Loucy (cell line): ENCODE measurements around the gene SGMS1.

ENCODE experiments used
- H2AFZ ChIP-seq: fragments of 200-600 bp; sonication (generic); 2 replicates; pipeline ENCODE4 v1.6.0; 2016; ENCODE audit warnings: antibody characterized with exemption, mild to moderate bottlenecking, low read length, moderate library complexity
- H3F3A ChIP-seq: fragments of 200-600 bp; 2 replicates; pipeline ENCODE4 v1.6.0; 2016; ENCODE audit warnings: antibody characterized with exemption, low read depth, mild to moderate bottlenecking
- H3K27me3 ChIP-seq: fragments of 200-600 bp; sonication (generic); 2 replicates; pipeline ENCODE4 v1.6.1; 2014; ENCODE audit warnings: low read length, mild to moderate bottlenecking; ENCODE audit not compliant: insufficient read depth, poor library complexity, severe bottlenecking
- H3K36me3 ChIP-seq: fragments of 200-600 bp; sonication (generic); 2 replicates; pipeline ENCODE4 v1.6.1; 2016; ENCODE audit warnings: low read length; ENCODE audit not compliant: insufficient read depth
- H3K4me1 ChIP-seq: fragments of 200-600 bp; sonication (generic); 2 replicates; pipeline ENCODE4 v1.5.1; 2014; ENCODE audit warnings: low read length, mild to moderate bottlenecking; ENCODE audit not compliant: insufficient read depth, poor library complexity, severe bottlenecking
- H3K4me2 ChIP-seq: fragments of 200-600 bp; sonication (generic); 2 replicates; pipeline ENCODE4 v1.6.0; 2014; ENCODE audit warnings: antibody characterized with exemption, low read length, low read depth, mild to moderate bottlenecking; ENCODE audit not compliant: poor library complexity, severe bottlenecking
- H3K4me3 ChIP-seq: fragments of 200-600 bp; sonication (generic); 2 replicates; pipeline ENCODE4 v1.5.1; 2014; ENCODE audit warnings: low read length, mild to moderate bottlenecking, mixed read lengths; ENCODE audit not compliant: poor library complexity, severe bottlenecking
- H3K79me2 ChIP-seq: fragments of 200-600 bp; sonication (generic); 2 replicates; pipeline ENCODE4 v1.6.1; 2014; ENCODE audit warnings: low read length; ENCODE audit not compliant: insufficient read depth
- H3K9ac ChIP-seq: fragments of 200-600 bp; sonication (generic); 2 replicates; pipeline ENCODE4 v1.6.0; 2014; ENCODE audit warnings: mild to moderate bottlenecking, low read depth, low read length, moderate library complexity; ENCODE audit not compliant: poor library complexity, severe bottlenecking
- H3K9me2 ChIP-seq: fragments of 200-600 bp; sonication (generic); replicated peaks from 2 replicates; pipeline ENCODE4 v1.6.1; 2016; ENCODE audit warnings: low read depth, low read length, mixed read lengths
- H3K9me3 ChIP-seq: fragments of 200-600 bp; sonication (generic); 2 replicates; pipeline ENCODE4 v1.6.1; 2014; ENCODE audit warnings: mild to moderate bottlenecking, antibody characterized with exemption, low read length, low read depth; ENCODE audit not compliant: insufficient read depth
- H4K20me1 ChIP-seq: fragments of 200-600 bp; sonication (generic); 2 replicates; pipeline ENCODE4 v1.6.0; 2014; ENCODE audit warnings: antibody characterized with exemption, low read length, mild to moderate bottlenecking; ENCODE audit not compliant: insufficient read depth, poor library complexity, severe bottlenecking
- CTCF ChIP-seq: fragments of 200-600 bp; sonication (generic); conservative IDR thresholded peaks from 2 replicates; pipeline ENCODE4 v1.5.1; 2014; ENCODE audit warnings: mild to moderate bottlenecking, antibody characterized with exemption, low read length
- EZH2phosphoT487 ChIP-seq: fragments of 200-600 bp; IDR thresholded peaks from 2 replicates; pipeline ENCODE4 v1.6.1; 2018; ENCODE audit warnings: antibody characterized with exemption, mild to moderate bottlenecking, moderate library complexity, borderline replicate concordance

SGMS1 gene

DNA sequence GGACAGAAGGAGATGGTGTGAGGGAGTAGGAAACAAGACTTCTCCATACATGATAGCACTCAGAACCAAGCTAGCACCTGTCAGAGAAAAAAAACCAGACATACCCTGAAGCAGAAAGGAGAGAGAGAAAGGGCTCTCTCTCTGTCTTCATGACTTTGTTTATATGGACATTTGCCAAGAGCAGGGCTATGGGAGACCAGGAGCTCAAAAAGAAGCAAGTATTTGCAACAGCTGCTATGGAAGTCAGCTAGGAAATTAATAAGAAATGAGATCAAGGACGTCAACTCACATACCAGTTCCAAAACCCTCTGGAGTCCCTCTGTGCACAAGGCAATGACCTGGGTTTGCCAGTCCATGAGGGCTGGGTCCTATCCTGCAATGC, 111.6 kb downstream of the SGMS1 start:
- Histone ChIP-seq H3K36me3 (no peaks in the 10 kb centered on the region), H3K4me1 (peaks cover 8% of the 10 kb centered on the region), H3K4me2 (no peak overlapping the region), H3K9ac (no peak overlapping the region), H2AFZ (no peak overlapping the region), H3K27me3 (no peaks in the 10 kb centered on the region), H3K9me3 (no peaks in the 10 kb centered on the region), H4K20me1 (no peaks in the 10 kb centered on the region), H3K4me3 (no peak overlapping the region), H3K9me2 (no peaks in the 10 kb centered on the region), H3K79me2 (no peaks in the 10 kb centered on the region), H3F3A (no peaks in the 10 kb centered on the region)
- TF ChIP-seq EZH2phosphoT487: no peak
- no peak for TF ChIP-seq CTCF

GRCh38 chr10:50511492-50512213, 112.1 kb downstream of the SGMS1 start:
- Histone ChIP-seq H3K4me2 (no peak overlapping the region), H3K4me3 (no peak overlapping the region), H3K4me1 (peaks cover 8% of the 10 kb centered on the region), H3K9me3 (no peaks in the 10 kb centered on the region), H3F3A (no peaks in the 10 kb centered on the region), H2AFZ (no peak overlapping the region), H4K20me1 (no peaks in the 10 kb centered on the region), H3K9me2 (no peaks in the 10 kb centered on the region), H3K27me3 (no peaks in the 10 kb centered on the region), H3K79me2 (no peaks in the 10 kb centered on the region), H3K9ac (no peak overlapping the region), H3K36me3 (no peaks in the 10 kb centered on the region)
- TF ChIP-seq CTCF: no peak
- TF ChIP-seq EZH2phosphoT487: no peak

DNA sequence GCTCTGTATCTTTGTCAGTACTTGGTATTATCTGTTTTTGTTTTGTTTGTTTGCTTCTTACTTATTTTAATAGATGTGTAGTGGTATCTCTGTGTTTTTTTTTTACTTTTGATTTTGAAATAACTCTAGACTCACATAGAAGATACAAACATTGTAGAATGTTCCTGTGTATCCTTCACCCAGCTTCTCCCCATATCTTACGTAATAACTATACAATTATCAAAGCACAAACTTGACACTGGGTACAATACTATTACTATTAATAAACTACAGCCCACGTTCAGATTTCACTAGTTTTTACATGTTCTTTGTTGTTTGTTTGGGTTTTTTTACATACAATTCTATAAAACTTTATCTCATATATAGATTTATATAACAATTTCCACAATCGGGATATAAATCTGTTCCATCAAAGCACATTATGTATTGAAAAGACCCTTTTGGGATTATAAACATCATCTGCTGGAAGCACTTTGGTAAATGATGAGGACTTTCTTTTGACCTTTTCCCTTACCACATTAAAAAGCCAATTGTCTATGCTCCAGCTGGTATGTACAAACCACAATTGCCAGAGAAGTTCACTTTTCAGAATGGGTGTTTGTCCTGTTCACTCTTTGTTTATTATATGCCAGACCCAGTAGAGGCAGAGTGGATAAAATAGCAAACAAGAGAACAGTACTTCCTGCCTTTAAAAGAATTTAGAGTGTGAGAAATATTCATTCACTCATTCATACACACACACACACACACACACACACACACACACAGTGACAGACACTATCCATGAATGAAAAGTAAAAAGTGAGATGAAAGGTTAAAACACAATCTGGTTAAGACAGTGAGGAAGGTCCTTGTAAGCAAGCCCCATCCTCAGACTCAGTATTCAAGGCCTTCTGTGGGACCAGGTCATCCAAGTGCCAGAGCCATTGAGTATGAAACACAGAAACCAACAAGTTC, 113.0 kb downstream of the SGMS1 start:
- Histone ChIP-seq H3K27me3 (no peaks in the 10 kb centered on the region), H3K4me1 (peaks cover 8% of the 10 kb centered on the region), H3K9ac (no peak overlapping the region), H3K9me3 (no peaks in the 10 kb centered on the region), H4K20me1 (no peaks in the 10 kb centered on the region), H3K4me2 (no peak overlapping the region), H3K36me3 (no peaks in the 10 kb centered on the region), H3F3A (no peaks in the 10 kb centered on the region), H3K79me2 (no peaks in the 10 kb centered on the region), H3K9me2 (no peaks in the 10 kb centered on the region), H2AFZ (no peak overlapping the region), H3K4me3 (no peak overlapping the region)
- TF ChIP-seq CTCF (no peak), EZH2phosphoT487 (no peak)
